Upper lobe of right lung (tissue), 1 donor: ENCODE results near the gene ERMN. TPM values are rescaled to one million over a fixed set of nuclear protein-coding genes. Genes with fewer than 3 reads are reported as not detected.

ENCODE experiments used
- ATAC-seq: fragments of 200-7000 bp; cut with Tn5 transposase; one replicate; pipeline ENCODE4 v1.9.1; 2020; ENCODE audit warnings: mild to moderate bottlenecking, moderate library complexity
- DNase-seq: peaks from one replicate; pipeline ENCODE4 v3.0.0-alpha.2; 2020
- H3K27ac ChIP-seq: fragments of 200-600 bp; one replicate; pipeline ENCODE4 v1.8.0; 2022
- H3K27me3 ChIP-seq: fragments of 200-600 bp; one replicate; pipeline ENCODE4 v1.8.0; 2022; ENCODE audit warnings: mild to moderate bottlenecking
- H3K36me3 ChIP-seq: fragments of 200-600 bp; one replicate; pipeline ENCODE4 v1.8.0; 2022
- H3K4me1 ChIP-seq: fragments of 200-600 bp; one replicate; pipeline ENCODE4 v1.8.0; 2022
- H3K4me3 ChIP-seq: fragments of 200-600 bp; one replicate; pipeline ENCODE4 v1.8.0; 2022; ENCODE audit warnings: mild to moderate bottlenecking
- H3K9me3 ChIP-seq: fragments of 200-600 bp; one replicate; pipeline ENCODE4 v1.8.0; 2022
- intact Hi-C: fragments of 100-400 bp; cut with DNase I; formaldehyde crosslinking; loops from one replicate; pipeline ENCODE4 v1.11.0; 2022
- total RNA-seq: library from RNA; stranded (reverse); fragmentation: NEBNext Ultra II Directional; extraction: Animal tissue kit (Norgen Biotek cat#: 25700); gene quantifications from one replicate; pipeline ENCODE4 v1.2.1, GENCODE V29; 2021
- TF ChIP-seq, protein P1 (sequence below): fragments of 200-600 bp; IDR thresholded peaks from one replicate; pipeline ENCODE4 v1.8.0; 2022; ENCODE audit warnings: antibody characterized with exemption
- donor health status: DM: no; HTN: yes; CAD: no; lungs with severe emphysema.

Gene ERMN
- total RNA-seq, 1 donor from 2014 or later, result 0.32 TPM

GRCh38 chr2:157271590-157272203, 53.9 kb downstream of the ERMN start:
- H3K27ac ChIP-seq, result no peak overlapping the region
- TF ChIP-seq, protein P1, sequence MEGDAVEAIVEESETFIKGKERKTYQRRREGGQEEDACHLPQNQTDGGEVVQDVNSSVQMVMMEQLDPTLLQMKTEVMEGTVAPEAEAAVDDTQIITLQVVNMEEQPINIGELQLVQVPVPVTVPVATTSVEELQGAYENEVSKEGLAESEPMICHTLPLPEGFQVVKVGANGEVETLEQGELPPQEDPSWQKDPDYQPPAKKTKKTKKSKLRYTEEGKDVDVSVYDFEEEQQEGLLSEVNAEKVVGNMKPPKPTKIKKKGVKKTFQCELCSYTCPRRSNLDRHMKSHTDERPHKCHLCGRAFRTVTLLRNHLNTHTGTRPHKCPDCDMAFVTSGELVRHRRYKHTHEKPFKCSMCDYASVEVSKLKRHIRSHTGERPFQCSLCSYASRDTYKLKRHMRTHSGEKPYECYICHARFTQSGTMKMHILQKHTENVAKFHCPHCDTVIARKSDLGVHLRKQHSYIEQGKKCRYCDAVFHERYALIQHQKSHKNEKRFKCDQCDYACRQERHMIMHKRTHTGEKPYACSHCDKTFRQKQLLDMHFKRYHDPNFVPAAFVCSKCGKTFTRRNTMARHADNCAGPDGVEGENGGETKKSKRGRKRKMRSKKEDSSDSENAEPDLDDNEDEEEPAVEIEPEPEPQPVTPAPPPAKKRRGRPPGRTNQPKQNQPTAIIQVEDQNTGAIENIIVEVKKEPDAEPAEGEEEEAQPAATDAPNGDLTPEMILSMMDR, result no peak
- intact Hi-C loops, result no loop called here
- H3K36me3 ChIP-seq, result no peaks in the 10 kb centered on the region
- no peak for DNase-seq
- H3K9me3 ChIP-seq, result no peaks in the 10 kb centered on the region
- H3K4me3 ChIP-seq, result no peak overlapping the region
- no peaks in the 10 kb centered on the region for H3K27me3 ChIP-seq
- H3K4me1 ChIP-seq, result no peaks in the 10 kb centered on the region
- no peak for ATAC-seq

DNA sequence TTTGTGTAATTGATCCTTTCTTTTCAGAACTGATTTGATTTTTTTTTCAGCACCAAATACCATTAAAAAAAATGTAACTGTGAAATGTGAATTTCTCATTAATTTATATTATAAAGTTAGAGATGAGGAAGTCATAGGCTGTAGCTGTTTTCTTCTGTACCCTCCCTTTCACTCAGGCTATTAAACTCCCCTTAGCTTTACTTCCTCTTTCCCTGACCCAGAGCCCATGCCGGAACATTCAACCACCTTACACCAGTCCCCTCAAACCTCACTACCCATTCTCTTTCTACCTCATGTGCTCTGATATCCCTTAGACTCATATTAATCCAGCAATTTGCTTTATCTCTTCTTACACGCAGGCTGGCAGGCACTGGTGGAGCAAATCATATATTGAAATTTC, 55.7 kb downstream of the ERMN start:
- no peak overlapping the region for H3K27ac ChIP-seq
- H3K9me3 ChIP-seq, result no peaks in the 10 kb centered on the region
- no peaks in the 10 kb centered on the region for H3K27me3 ChIP-seq
- intact Hi-C loops, result no loop called here
- no peak for DNase-seq
- no peaks in the 10 kb centered on the region for H3K4me1 ChIP-seq
- H3K36me3 ChIP-seq, result no peaks in the 10 kb centered on the region
- TF ChIP-seq, protein P1, result no peak
- no peak overlapping the region for H3K4me3 ChIP-seq
- peak; percentile 50 for ATAC-seq

- no peak overlapping the region for H3K4me3 ChIP-seq
- H3K36me3 ChIP-seq, result no peaks in the 10 kb centered on the region
- DNase-seq (no peak), ATAC-seq (no peak)
- intact Hi-C loops, result no loop called here
- no peaks in the 10 kb centered on the region for H3K27me3 ChIP-seq
- TF ChIP-seq, protein P1, result no peak
- H3K4me1 ChIP-seq, result no peaks in the 10 kb centered on the region
- H3K9me3 ChIP-seq, result no peaks in the 10 kb centered on the region
- H3K27ac ChIP-seq, result no peak overlapping the region
Observed at GRCh38 chr2:157269060-157269459, 56.6 kb downstream of the ERMN start.

Other genes starting within 250 kb of the ERMN start
- 40.2 TPM for gene GALNT5, start 68.1 kb downstream of the ERMN start, total RNA-seq
- gene CYTIP, start 118.3 kb upstream of the ERMN start, total RNA-seq, result 34.7 TPM